Kidney (tissue), 14 donors: Measurements from ENCODE around the gene LEO1. TPM values are rescaled to one million over a fixed set of nuclear protein-coding genes. Genes with fewer than 3 reads are reported as not detected.

Experiments
- DNase-seq, 5 donors: peaks; one replicate each; pipeline ENCODE4 v3.0.0-alpha.2; 2013 to 2020
- FAIRE-seq: peaks from 2 replicates; lab custom pipeline; 2012; peaks lifted over from hg19 to GRCh38; lab: Jason Lieb, UNC
- H3K27ac ChIP-seq, 2 donors: one replicate each; pipeline ENCODE4 v1.7.0; 2013; ENCODE audit warnings: low read depth in 2 of 2, low read length in 2 of 2, inconsistent platforms in 1 of 2
- H3K27me3 ChIP-seq: one replicate; pipeline ENCODE4 v1.7.1; 2013; ENCODE audit warnings: low read length, inconsistent platforms; ENCODE audit not compliant: control insufficient read depth, insufficient read depth
- H3K36me3 ChIP-seq, 3 donors: one replicate each; pipeline versions ENCODE4 v1.7.0 to v1.7.1; 2013; ENCODE audit warnings: low read length in 3 of 3, control low read depth in 1 of 3, inconsistent platforms in 1 of 3; ENCODE audit not compliant: insufficient read depth in 3 of 3, control insufficient read depth in 2 of 3
- H3K4me1 ChIP-seq, 3 donors: one replicate each; pipeline versions ENCODE4 v1.7.0 to v1.7.1; 2013; ENCODE audit warnings: low read length in 3 of 3, inconsistent platforms in 1 of 3, low read depth in 1 of 3; ENCODE audit not compliant: control insufficient read depth in 2 of 3, insufficient read depth in 2 of 3
- H3K4me3 ChIP-seq, 3 donors: one replicate each; pipeline versions ENCODE4 v1.7.0 to v1.8.1; 2013; ENCODE audit warnings: low read length in 3 of 3, control low read depth in 1 of 3, inconsistent platforms in 1 of 3
- H3K9ac ChIP-seq, 3 donors: one replicate each; pipeline versions ENCODE4 v1.7.0 to v1.7.1; 2013; ENCODE audit warnings: low read length in 3 of 3, control low read depth in 1 of 3, inconsistent platforms in 1 of 3
- H3K9me3 ChIP-seq, 3 donors: one replicate each; pipeline versions ENCODE4 v1.7.0 to v1.7.1; 2013; ENCODE audit warnings: low read length in 3 of 3, control low read depth in 1 of 3, inconsistent platforms in 1 of 3; ENCODE audit not compliant: control insufficient read depth in 2 of 3, insufficient read depth in 1 of 3
- intact Hi-C: fragments of 100-400 bp; cut with DNase I; formaldehyde crosslinking; loops from one replicate; pipeline ENCODE4 v1.11.1; 2022
- polyA plus RNA-seq: library from polyadenylated mRNA; stranded (reverse); fragments of 350-450 nt; fragmentation: Illumina TruSeq; extraction: RNeasy Lipid Tissue Mini Kit (QIAGEN cat#74804); gene quantifications from one replicate; pipeline ENCODE4 v1.2.3, GENCODE V29; 2014; ENCODE audit warnings: low read depth, low replicate concordance; ENCODE audit not compliant: insufficient read depth
- total RNA-seq: library from RNA; stranded (reverse); fragmentation: NEBNext Ultra II Directional; extraction: Animal tissue kit (Norgen Biotek cat#: 25700); gene quantifications from one replicate; pipeline ENCODE4 v1.2.1, GENCODE V29; 2021
- TF ChIP-seq, protein P1 (sequence below): IDR thresholded peaks from 3 replicates; pipeline ENCODE4 v1.5.1; 2012; ENCODE audit warnings: mild to moderate bottlenecking, moderate library complexity, borderline replicate concordance; ENCODE audit not compliant: insufficient read depth; ENCODE audit errors: extremely low read depth
- donor health status: control.
- donor health status: control.
- donor health status: control.
- donor health status: control.
- donor health status: control.
- donor health status: DM: yes; HTN: yes; CAD: no.
- donor health status: Normal renal cell carcinoma (clear cell type).

The LEO1 gene
- total and polyA plus RNA-seq, 2 donors from 2014 or later: 12.1 to 14.5 TPM

DNA sequence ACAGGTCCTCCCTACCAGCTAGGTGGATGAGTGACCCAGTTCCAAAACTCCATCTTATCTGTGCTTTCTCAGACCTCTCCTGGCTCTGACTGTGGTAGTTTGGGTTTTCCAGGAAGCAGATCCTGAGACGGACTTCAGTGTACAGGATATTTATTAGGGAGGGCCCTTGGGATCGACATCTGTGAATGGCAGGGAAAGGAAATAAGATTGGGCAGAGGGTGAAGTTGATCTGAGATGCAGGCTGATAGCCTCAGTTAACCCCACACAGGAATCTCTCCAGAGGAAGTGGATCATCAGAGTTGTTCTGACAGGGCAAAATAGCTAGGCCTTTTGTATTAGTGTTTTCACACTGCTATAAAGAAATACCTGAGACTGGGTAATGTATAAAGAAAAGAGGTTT, 30.8 kb upstream of the LEO1 start:
- Histone ChIP-seq H3K9ac (no peak overlapping the region), H3K4me1 (no peaks in the 10 kb centered on the region), H3K9me3 (no peaks in the 10 kb centered on the region), H3K27me3 (no peaks in the 10 kb centered on the region), H3K27ac (no peak overlapping the region), H3K36me3 (no peaks in the 10 kb centered on the region), H3K4me3 (no peak overlapping the region)
- TF ChIP-seq, protein P1, sequence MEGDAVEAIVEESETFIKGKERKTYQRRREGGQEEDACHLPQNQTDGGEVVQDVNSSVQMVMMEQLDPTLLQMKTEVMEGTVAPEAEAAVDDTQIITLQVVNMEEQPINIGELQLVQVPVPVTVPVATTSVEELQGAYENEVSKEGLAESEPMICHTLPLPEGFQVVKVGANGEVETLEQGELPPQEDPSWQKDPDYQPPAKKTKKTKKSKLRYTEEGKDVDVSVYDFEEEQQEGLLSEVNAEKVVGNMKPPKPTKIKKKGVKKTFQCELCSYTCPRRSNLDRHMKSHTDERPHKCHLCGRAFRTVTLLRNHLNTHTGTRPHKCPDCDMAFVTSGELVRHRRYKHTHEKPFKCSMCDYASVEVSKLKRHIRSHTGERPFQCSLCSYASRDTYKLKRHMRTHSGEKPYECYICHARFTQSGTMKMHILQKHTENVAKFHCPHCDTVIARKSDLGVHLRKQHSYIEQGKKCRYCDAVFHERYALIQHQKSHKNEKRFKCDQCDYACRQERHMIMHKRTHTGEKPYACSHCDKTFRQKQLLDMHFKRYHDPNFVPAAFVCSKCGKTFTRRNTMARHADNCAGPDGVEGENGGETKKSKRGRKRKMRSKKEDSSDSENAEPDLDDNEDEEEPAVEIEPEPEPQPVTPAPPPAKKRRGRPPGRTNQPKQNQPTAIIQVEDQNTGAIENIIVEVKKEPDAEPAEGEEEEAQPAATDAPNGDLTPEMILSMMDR: no peak
- intact Hi-C loops: no loop called here
- DNase-seq (no peak), FAIRE-seq (no peak)

- intact Hi-C loops: no loop called here
- Histone ChIP-seq H3K9ac (no peak overlapping the region), H3K9me3 (no peaks in the 10 kb centered on the region), H3K4me1 (no peaks in the 10 kb centered on the region), H3K36me3 (no peaks in the 10 kb centered on the region), H3K27ac (no peak overlapping the region), H3K4me3 (no peak overlapping the region), H3K27me3 (no peaks in the 10 kb centered on the region)
- DNase-seq (no peak), FAIRE-seq (no peak)
- TF ChIP-seq, protein P1: no peak
Measured at GRCh38 chr15:51992953-51993352, 21.4 kb upstream of the LEO1 start.

DNA sequence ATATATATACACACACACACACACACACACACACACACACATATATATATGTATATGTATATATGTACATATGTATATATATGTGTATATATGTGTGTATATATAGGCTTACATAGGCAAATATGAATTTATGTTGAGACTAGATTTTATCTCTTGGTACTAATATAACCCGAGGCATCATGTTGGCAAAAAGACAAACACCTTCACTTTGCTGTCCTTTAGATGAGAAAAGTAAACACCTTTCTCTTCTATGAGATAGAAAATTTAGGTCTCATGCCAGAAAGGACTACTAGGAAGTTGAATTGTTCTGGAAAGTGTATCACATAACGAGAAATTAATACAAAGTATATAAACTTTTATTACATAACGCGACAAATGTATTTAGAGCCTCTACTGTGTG, 19.6 kb upstream of the LEO1 start:
- DNase-seq: no peak
- no peak overlapping the region for H3K27ac ChIP-seq
- H3K4me1 ChIP-seq: no peaks in the 10 kb centered on the region
- no peaks in the 10 kb centered on the region for H3K36me3 ChIP-seq
- no peak for FAIRE-seq
- H3K4me3 ChIP-seq: no peak overlapping the region
- H3K9ac ChIP-seq: no peak overlapping the region
- H3K9me3 ChIP-seq: no peaks in the 10 kb centered on the region
- intact Hi-C loops: no loop called here
- no peaks in the 10 kb centered on the region for H3K27me3 ChIP-seq
- TF ChIP-seq, protein P1: no peak

DNA sequence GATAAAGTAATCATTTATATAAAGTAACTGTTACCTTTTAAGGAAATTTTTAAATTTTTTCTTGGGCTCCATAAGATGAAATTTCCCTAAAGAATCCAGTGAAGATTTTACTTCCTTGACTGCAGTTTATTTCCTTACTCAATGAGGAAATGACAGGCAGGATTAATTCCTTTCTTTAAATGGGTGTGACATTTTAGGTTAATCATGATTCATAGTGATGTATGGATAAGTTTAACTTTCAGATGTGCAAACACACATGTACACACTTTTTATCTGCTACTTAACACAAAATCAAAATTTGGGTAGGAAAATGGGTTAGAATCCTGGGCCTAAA, 11.2 kb upstream of the LEO1 start:
- Histone ChIP-seq H3K4me1 (peaks cover 0 to 5% (median 0%) of the 10 kb centered on the region in 3 donors), H3K27me3 (no peaks in the 10 kb centered on the region), H3K4me3 (no peak overlapping the region), H3K9me3 (no peaks in the 10 kb centered on the region), H3K36me3 (no peaks in the 10 kb centered on the region), H3K27ac (no peak overlapping the region), H3K9ac (no peak overlapping the region)
- DNase-seq (no peak), FAIRE-seq (no peak)
- TF ChIP-seq, protein P1: no peak
- intact Hi-C loops: no loop called here
